HepG2 (cell line): ENCODE measurements around the gene VBP1. TPM values are rescaled to one million over a fixed set of nuclear protein-coding genes. Genes with fewer than 3 reads are reported as not detected.

Source experiments
- ARID2 ChIP-seq: sonication (generic); formaldehyde crosslinking; IDR thresholded peaks from 2 replicates; pipeline ENCODE4 v1.8.1; 2022; ENCODE audit warnings: mild to moderate bottlenecking, missing genetic modification reagents, borderline replicate concordance
- BRF2 ChIP-seq: sonication (generic); formaldehyde crosslinking; IDR thresholded peaks from 2 replicates; pipeline ENCODE4 v1.8.1; 2022; ENCODE audit warnings: mild to moderate bottlenecking, missing genetic modification reagents
- CREB1 ChIP-seq, 2 experiments: fragments of 450-650 bp in 1 of 2; IDR thresholded peaks; 2 replicates each; pipeline ENCODE4 v1.6.1; 2016 to 2017; ENCODE audit warnings: control low read depth in 1 of 2, mild to moderate bottlenecking in 1 of 2, missing compliant biosample characterization in 1 of 2, missing genetic modification characterization in 1 of 2
- ERF ChIP-seq: IDR thresholded peaks from 2 replicates; pipeline ENCODE4 v1.6.1; 2018; ENCODE audit warnings: missing biosample characterization, missing genetic modification reagents
- GATAD1 ChIP-seq: IDR thresholded peaks from 2 replicates; pipeline ENCODE4 v1.6.1; 2016; ENCODE audit warnings: missing genetic modification reagents, missing compliant biosample characterization
- KLF9 ChIP-seq: IDR thresholded peaks from 2 replicates; pipeline ENCODE4 v1.6.1; 2016; ENCODE audit warnings: low read depth
- PBX2 ChIP-seq: IDR thresholded peaks from 2 replicates; pipeline ENCODE4 v1.6.1; 2016; ENCODE audit warnings: control low read depth
- POLR2A ChIP-seq, 2 experiments: IDR thresholded peaks; 2 replicates each; pipeline ENCODE4 v1.6.1; 2011; ENCODE audit warnings: low read depth in 2 of 2, low read length in 2 of 2, mild to moderate bottlenecking in 1 of 2, moderate library complexity in 1 of 2; ENCODE audit not compliant: insufficient read depth in 1 of 2
- POLR2G ChIP-seq: fragments of 200-400 bp; formaldehyde crosslinking; IDR thresholded peaks from 2 replicates; pipeline ENCODE4 v1.6.1; 2018; ENCODE audit warnings: mild to moderate bottlenecking, low read depth, low read length, moderate library complexity
- PRMT3 ChIP-seq: sonication (generic); formaldehyde crosslinking; IDR thresholded peaks from 2 replicates; pipeline ENCODE4 v1.8.1; 2022; ENCODE audit warnings: low read depth, mild to moderate bottlenecking, moderate library complexity, missing genetic modification reagents, borderline replicate concordance
- RNF219 ChIP-seq: sonication (generic); formaldehyde crosslinking; IDR thresholded peaks from 2 replicates; pipeline ENCODE4 v1.5.0; 2020; ENCODE audit warnings: mild to moderate bottlenecking, missing genetic modification reagents
- SKIL ChIP-seq: sonication (generic); formaldehyde crosslinking; IDR thresholded peaks from 2 replicates; pipeline ENCODE4 v1.8.0; 2022; ENCODE audit warnings: missing genetic modification reagents, mild to moderate bottlenecking, moderate library complexity, borderline replicate concordance
- SNAPC2 ChIP-seq: sonication (generic); formaldehyde crosslinking; IDR thresholded peaks from 2 replicates; pipeline ENCODE4 v1.8.1; 2022; ENCODE audit warnings: mild to moderate bottlenecking, missing genetic modification reagents
- ZNF160 ChIP-seq: sonication (generic); formaldehyde crosslinking; IDR thresholded peaks from 2 replicates; pipeline ENCODE4 v1.8.0; 2022; ENCODE audit warnings: mild to moderate bottlenecking, inconsistent platforms, missing genetic modification reagents
- ZNF20 ChIP-seq: sonication (generic); formaldehyde crosslinking; IDR thresholded peaks from 2 replicates; pipeline ENCODE4 v1.4.0; 2020; ENCODE audit warnings: mild to moderate bottlenecking, moderate library complexity, missing genetic modification reagents
- ZNF205 ChIP-seq: IDR thresholded peaks from 2 replicates; pipeline ENCODE4 v1.6.1; 2018; ENCODE audit warnings: missing biosample characterization, missing genetic modification reagents
- ZNF501 ChIP-seq: sonication (generic); formaldehyde crosslinking; IDR thresholded peaks from 2 replicates; pipeline ENCODE4 v1.5.1; 2020; ENCODE audit warnings: mild to moderate bottlenecking, moderate library complexity, missing genetic modification reagents
- ZNF609 ChIP-seq: sonication (generic); formaldehyde crosslinking; IDR thresholded peaks from 2 replicates; pipeline ENCODE4 v1.4.0; 2020; ENCODE audit warnings: mild to moderate bottlenecking, missing genetic modification reagents, borderline replicate concordance
- polyA plus RNA-seq, 8 experiments: library from polyadenylated mRNA; depleted of rRNA in 3 of 8; stranded (reverse) in 7 of 8; unstranded in 1 of 8; fragments of >200 nt; fragmentation: Illumina TruSeq in 4 of 8; extraction: Trizol in 4 of 8; gene quantifications; 2 replicates each; pipeline versions ENCODE4 v1.2.1 to v1.2.3, GENCODE V29; 2011 to 2016; ENCODE audit warnings: low read depth in 4 of 8, missing spikeins in 1 of 8, mixed read lengths in 1 of 8; ENCODE audit not compliant: insufficient read depth in 1 of 8
- total RNA-seq, 5 experiments: library from RNA; depleted of rRNA; stranded (reverse); fragments of >200 nt; fragmentation: Illumina TruSeq; extraction: Trizol; gene quantifications; 2 replicates each; pipeline ENCODE4 v1.2.3, GENCODE V29; 2016; ENCODE audit warnings: low read depth in 1 of 5

VBP1 gene
- total and polyA plus RNA-seq, 2 of the 13 experiments (the other 11 are each of a cell fraction or from before 2014, with no cell fraction given), result 20.4 to 72.6 TPM

GRCh38 chrX:155216179-155216939 is at the start of gene VBP1 (continued):
- TF ChIP-seq BRF2 (CRISPR knock-in tag) (no peak), RNF219 (no peak), ZNF205 (CRISPR knock-in tag) (no peak), CREB1 (IDR thresholded peaks at IDR 0.05) (peak; percentile 40), CREB1 (CRISPR knock-in tag; IDR thresholded peaks at IDR 0.05) (no peak), SNAPC2 (no peak), ERF (CRISPR knock-in tag) (no peak), POLR2G (peak; percentile 77; the same call in 1 of the 2 replicates), POLR2A (IDR thresholded peaks at IDR 0.05; ENCODE audit: insufficient read depth in 1 of 2, low read depth in 2 of 2, low read length in 2 of 2) (peak; percentile 70), ZNF609 (CRISPR knock-in tag) (no peak), ZNF501 (CRISPR knock-in tag) (peak; percentile 31; the same call in 1 of the 2 replicates), GATAD1 (CRISPR knock-in tag) (peak; percentile 28; the same call in 1 of the 2 replicates), SKIL (no peak), ZNF20 (CRISPR knock-in tag) (no peak), ZNF160 (no peak), PRMT3 (CRISPR knock-in tag) (no peak), KLF9 (CRISPR knock-in tag) (no peak), PBX2 (CRISPR knock-in tag) (peak; percentile 82), ARID2 (CRISPR knock-in tag) (0 out of 2 replicates have a peak, but pooled peaks have one; percentile 43)
